Activated T-cell treated with anti-CD3 and anti-CD28 coated beads for 24 hours (primary cell): ENCODE results near the gene BOD1L2.

Experiments
- DNase-seq: peaks from one replicate; pipeline ENCODE4 v3.0.0-alpha.2; 2020; ENCODE audit warnings: low read depth

BOD1L2 gene

DNA sequence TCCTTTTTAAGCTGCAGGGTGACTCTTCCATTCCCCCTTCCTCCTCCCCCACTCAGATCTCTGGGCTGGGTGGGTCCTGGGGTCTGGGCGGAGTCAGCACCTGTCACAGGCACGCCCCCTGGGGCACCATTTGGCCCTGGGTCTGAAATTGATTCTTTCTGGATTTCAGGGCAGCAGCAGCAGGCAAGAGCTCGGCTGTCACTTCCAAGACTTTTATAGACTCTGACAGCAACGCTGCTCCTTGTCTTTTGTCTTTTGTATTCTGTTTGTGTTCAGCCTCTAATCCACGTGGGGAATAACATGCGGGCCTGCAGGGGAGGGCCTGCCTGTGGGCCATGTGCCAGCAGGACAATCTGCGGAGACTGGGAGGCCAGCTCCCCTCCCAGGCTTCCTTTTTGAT, 3.9 kb downstream of the BOD1L2 start:
- DNase-seq = no peak

DNA sequence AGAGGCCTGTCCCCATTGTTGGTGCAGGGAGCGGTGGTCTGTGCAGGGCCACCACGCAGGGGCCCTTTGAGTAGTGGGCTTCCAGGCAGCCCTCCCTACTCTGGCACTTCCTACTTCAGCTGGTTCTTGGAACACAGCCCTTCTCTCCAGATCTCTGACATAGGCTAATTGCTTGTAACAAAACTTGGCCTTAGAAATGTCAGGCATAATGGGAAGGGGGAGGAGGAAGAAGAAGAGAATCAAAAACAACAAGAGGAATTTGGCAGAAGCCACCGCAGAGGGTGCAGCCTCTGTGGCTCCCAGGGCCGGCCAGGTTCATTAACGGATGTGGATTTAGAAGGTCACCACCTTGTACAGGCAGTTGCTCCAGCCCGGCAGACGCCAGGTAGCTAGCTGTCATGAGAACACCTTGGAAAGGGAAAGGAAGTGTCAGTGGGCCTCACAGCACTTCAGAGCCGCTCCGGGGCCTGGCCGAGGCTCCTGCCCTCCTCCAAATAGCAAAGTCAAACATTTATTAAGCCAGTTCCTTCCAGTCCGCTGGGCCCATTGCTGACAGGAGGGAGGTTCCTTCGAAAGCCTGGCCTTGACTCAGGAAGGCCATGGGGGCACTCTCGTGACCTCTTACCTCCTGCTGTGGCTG, 7.4 kb downstream of the BOD1L2 start:
- DNase-seq = no peak

DNA sequence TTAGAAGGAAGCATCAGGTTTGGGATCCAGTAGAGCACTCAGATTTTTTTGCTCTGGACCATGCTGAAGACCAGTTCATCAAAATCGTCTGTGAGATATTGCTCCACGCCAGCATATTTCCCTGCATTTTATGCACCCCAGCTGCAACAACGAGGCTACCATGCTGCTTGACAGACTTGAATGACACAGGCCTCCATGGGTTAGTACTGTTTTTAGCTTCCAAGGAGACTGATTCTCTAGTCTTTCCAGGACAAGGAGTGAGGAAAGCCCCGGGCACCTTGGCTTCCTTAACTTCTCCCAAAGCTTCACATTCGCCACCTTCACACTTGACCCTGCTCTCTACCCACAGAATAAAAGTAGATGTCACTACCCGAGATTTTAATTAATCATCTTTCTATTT, 17.5 kb downstream of the BOD1L2 start:
- no peak for DNase-seq

DNA sequence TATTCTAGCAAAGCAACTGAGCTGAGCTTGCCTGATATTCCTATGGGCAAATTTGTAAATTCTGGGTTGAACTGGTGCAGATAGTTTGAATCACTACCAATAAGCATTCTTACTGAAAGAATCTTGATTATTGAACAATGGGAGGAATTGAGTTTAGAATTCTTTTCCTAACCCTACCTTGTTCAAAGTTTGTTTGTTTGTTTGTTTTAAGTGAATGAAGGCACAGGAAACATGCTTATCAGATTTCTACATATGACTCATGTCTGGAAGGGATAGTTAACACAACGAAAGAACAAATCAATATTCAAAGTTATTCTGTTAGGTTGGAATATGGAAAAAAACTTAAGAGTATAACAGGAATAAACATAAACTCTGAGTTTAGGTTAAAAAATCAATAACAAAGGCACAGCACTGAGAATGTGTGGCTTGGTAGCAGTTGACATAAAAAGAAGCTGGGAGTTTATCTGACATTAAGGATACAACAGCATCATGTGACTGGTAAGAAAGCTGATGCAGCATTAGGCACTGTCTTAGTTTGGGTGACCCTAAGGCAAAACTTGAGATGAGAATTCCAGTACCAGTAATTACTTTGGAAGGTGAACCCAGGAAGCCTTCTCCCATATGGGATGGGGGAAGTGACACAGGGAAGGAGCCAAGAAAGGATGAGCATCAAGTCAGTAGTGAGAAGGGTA, 20.9 kb downstream of the BOD1L2 start:
- DNase-seq = no peak

DNA sequence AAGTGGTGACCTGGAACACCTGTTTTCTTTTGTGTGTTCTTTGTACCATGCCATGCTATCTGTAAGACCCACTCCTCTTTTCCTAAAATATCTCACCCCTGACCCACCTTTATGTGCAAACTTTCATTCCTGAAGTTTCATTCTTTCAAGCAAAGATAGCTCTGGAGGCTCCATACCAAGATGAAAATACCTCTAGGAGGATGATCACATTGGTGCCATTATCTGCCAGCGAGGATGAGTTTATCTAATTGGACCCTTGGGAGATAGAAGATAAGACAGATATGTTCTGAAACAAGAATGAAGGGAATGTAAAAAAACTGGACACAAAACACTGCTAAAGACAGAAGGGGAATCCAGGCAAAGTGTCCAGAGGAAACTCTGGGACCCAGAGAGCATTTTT, 24.1 kb downstream of the BOD1L2 start:
- DNase-seq = no peak

DNA sequence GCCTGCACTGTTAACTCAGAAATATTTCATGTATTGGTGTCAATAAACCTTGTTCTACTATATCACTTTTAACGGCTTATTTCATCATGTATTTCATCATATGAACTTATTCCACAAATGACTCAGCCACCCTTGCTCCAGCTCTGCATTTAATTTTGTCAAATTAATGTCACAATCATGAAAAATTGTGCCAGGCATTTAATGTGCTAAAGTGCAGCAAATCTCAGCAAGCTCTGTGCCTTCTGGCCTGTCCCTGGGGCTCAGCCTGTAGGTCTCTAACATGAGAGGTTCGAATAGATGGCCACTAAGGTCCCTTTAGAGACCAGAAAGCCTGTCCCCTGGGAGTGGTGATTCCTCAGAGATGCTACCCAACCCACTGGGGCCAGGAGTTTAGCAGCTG, 28.6 kb downstream of the BOD1L2 start:
- no peak for DNase-seq

DNA sequence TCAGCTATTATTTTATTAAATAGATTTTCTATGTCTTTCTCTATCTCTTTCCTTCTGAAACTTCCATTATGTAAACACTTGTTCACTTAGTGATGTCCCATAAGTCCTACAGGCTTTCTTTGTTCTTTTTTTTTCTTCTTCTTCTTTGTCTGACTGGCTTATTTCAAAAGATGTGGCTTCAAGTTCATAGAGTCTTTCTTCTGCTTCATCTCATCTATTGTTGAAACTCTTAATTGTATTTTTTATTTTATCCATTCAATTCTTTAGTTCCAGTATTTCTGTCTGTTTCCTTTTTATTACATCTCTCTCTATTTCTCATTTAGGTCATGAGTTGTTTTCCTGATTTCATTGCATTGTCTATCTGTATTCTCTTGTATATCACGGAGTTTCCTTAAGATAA, 38.5 kb downstream of the BOD1L2 start:
- no peak for DNase-seq

DNA sequence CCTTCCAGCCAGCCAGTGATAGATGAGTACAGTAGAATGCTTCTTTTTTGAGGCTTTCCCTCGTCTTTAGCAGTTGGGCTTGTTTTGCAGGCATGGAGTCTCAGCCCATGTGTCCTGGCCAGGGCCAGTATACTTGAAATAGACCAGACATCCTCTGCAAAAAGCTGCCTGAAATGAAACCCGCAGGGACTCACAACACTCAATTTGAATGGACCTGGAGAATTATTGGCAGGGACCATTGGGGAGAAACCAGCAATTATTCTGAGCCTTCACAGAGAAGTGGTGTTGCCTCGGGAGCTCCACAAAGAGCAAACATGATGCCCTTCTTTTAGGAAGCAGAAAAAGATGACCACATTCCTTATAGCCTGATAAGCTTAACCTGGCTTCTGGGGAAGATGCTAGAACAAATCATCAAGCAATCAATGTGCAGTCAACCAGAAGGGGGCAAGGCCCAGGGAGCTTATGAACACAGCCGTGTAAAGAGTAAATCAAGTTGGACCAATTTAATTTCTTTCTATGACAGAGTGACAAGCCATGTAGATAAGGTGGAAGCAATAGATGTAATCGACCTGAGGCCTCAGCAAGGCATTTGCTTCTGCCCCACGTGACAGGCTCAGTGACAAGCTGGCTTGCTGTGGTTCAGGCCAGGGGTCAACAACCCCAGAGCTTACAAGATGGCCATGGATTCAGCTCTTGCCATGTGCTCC, 42.1 kb downstream of the BOD1L2 start:
- no peak for DNase-seq

DNA sequence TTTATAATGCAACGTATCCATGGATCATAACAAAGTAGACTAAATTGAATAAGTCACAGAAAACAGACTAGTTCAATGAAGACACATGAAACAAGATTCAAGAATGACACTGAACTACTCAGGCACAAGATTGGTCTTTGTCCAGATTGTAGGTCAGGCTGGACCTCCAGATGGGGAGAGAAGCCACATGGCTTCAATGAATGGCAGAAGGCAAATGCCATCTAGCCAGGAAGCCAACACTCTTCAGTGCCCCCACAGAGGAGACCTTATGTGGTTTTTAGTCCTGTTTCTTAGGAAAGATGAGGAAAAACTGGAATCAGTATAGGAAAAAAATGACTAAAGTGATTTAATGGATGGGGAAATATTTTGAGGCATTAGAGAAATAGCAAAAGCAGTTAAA, 43.1 kb downstream of the BOD1L2 start:
- DNase-seq = no peak

DNA sequence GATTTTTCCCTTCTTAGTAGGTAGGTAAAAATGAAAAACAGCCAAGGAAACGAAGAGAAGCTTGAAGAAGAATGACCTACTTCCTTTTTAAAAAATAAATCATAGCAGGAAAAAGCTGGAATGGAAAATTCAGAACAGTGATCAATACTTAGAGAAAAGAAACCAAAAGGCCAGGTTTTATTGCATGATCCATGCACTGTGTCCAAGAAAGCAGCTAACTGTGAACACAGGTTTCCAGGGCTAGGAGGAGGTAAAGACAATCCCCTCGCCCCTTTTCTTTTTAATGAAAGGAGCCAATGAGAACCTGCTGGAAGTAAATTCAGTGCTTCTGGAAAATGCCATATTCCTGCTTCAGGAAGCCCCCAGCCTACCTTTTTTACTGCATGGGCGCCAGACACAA, 47.2 kb downstream of the BOD1L2 start:
- no peak for DNase-seq

DNA sequence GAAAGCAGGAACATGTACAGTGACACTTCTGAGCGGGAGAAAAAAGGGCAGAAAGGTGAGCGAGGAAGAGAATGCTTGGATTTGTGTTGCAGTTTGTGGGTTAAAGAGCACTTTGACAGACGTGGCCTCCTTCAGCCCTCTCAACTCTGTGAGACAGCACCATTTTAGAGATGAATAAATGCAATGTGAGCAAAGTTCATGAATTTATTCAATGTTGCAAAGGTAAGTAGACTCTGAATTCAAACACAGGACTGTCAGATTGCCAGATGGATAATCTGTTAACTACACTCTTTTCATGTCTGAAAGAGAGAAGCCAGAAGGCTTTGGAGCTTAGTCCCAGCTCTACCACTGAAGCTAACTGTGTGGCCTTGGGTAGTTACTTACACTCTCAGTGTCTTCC, 47.7 kb downstream of the BOD1L2 start:
- no peak for DNase-seq

DNA sequence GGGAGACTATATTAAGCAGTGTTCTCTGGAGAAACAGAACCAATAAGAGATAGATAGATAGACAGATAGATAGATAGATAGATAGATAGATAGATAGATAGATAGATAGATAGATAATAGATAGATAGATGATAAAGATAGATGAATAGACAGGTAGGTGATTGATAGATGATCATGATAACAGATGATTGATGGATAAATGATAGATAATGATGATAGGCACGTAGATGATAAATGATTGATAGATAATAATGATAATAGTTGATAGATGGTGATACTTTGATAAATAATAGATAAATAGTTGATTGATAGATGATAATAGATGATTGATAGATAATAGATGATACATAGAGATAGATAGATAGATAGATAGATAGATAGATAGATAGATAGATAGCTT, 48.5 kb downstream of the BOD1L2 start:
- DNase-seq = no peak

DNA sequence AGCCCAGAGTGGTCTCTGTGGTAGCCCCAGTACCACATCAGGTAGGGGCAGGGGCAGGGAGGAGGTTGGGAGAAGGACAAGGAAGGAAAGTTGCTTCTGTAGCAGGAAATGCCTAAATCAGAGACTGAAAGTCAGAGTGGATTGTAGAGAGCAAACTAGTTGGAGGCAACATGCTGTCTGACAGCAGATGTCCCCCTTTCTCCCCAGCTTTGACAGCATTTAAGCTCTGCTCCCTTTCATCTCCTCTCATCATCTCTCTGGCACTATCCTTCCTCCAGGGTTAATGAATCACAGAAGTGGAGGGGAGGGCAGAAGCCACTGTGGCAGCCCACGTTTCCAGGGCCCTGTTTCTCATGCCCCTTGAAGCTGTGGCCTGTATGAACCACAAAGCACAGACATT, 50.4 kb downstream of the BOD1L2 start:
- no peak for DNase-seq

DNA sequence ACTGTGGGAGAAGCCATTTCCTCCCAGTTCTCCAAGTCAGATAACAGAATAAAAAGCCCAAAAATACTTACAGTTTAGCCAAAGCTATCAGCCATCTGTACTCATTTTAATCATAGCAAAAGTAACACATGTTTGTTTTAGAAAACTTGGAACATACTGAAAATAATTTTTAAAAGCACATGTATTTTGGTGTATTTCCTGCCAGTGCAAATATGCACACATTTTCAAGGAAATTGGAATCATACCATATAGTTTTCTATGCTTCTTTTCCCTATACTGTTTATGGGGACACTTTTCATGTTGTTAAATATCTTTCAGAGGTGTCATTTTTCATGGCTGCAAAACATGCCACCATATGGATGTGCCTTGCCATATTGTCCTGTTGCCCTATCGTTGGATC, 51.2 kb downstream of the BOD1L2 start:
- DNase-seq = no peak
